D721Med (cell line): ENCODE results near the gene HEATR1.
"Not testable (repeated sequence)": the region's sequence is repeated elsewhere in the genome, so short reads cannot be mapped to it uniquely, and the experiment has no call there.

Experiments
- DNase-seq: peaks from one replicate; pipeline ENCODE4 v3.0.0; 2011; ENCODE audit warnings: low spot score; ENCODE audit not compliant: insufficient read length
- FAIRE-seq: peaks from 2 replicates; lab custom pipeline; 2011; peaks lifted over from hg19 to GRCh38; lab: Jason Lieb, UNC
- TF ChIP-seq, protein P1 (sequence below): IDR thresholded peaks from 2 replicates; pipeline ENCODE4 v1.5.1; 2012; ENCODE audit warnings: mild to moderate bottlenecking, control low read depth; ENCODE audit not compliant: insufficient read depth; ENCODE audit errors: missing control alignments

The HEATR1 gene

GRCh38 chr1:236509647-236510401, 94.5 kb downstream of the HEATR1 start:
- no peak for FAIRE-seq
- TF ChIP-seq, protein P1, sequence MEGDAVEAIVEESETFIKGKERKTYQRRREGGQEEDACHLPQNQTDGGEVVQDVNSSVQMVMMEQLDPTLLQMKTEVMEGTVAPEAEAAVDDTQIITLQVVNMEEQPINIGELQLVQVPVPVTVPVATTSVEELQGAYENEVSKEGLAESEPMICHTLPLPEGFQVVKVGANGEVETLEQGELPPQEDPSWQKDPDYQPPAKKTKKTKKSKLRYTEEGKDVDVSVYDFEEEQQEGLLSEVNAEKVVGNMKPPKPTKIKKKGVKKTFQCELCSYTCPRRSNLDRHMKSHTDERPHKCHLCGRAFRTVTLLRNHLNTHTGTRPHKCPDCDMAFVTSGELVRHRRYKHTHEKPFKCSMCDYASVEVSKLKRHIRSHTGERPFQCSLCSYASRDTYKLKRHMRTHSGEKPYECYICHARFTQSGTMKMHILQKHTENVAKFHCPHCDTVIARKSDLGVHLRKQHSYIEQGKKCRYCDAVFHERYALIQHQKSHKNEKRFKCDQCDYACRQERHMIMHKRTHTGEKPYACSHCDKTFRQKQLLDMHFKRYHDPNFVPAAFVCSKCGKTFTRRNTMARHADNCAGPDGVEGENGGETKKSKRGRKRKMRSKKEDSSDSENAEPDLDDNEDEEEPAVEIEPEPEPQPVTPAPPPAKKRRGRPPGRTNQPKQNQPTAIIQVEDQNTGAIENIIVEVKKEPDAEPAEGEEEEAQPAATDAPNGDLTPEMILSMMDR: no peak
- DNase-seq: no peak

GRCh38 chr1:236509203-236509602, 95.1 kb downstream of the HEATR1 start:
- DNase-seq (no peak), FAIRE-seq (no peak)
- TF ChIP-seq, protein P1: no peak

DNA sequence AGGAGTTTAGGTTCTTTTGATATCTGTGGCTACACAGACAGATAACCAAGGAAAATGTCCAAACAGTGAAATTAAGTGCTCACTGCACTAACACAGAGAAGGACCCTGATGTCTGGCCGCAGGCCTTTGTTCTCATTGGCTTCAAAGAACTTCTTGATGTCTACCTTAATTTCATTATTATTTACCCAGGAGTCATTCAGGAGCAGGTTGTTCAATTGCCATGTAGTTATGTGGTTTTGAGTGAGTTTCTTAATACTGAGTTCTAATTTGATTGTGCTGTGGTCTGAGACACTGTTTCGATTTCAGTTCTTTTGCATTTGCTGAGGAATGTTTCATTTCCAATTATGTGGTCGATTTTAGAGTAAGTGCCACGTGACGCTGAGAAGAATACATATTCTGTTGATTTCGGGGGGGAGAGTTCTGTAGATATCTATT, 95.7 kb downstream of the HEATR1 start:
- TF ChIP-seq, protein P1: no peak
- DNase-seq (no peak), FAIRE-seq (no peak)

- DNase-seq (no peak), FAIRE-seq (no peak)
These were observed 97.2 kb downstream of the HEATR1 start for GRCh38 chr1:236507022-236507700.

DNA sequence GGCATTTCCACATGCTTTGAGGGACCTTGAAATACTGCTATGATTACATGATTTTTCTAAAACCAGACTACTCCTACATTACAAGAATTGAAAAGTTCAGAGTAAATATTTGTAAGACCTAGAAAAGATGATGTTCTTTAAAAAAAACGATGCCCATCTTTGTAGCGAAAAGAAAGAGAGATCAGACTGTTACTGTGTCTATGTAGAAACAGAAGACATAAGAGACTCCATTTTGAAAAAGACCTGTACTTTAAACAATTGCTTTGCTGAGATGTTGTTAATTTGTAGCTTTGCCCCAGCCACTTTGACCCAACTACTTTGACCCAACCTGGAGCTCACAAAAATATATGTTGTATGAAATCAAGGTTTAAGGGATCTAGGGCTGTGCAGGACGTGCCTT, 100.0 kb downstream of the HEATR1 start:
- not testable (repeated sequence) for FAIRE-seq, DNase-seq

More at GRCh38 chr1:236507022-236507700, 97.2 kb downstream of the HEATR1 start:
- TF ChIP-seq, protein P1: no peak

DNA sequence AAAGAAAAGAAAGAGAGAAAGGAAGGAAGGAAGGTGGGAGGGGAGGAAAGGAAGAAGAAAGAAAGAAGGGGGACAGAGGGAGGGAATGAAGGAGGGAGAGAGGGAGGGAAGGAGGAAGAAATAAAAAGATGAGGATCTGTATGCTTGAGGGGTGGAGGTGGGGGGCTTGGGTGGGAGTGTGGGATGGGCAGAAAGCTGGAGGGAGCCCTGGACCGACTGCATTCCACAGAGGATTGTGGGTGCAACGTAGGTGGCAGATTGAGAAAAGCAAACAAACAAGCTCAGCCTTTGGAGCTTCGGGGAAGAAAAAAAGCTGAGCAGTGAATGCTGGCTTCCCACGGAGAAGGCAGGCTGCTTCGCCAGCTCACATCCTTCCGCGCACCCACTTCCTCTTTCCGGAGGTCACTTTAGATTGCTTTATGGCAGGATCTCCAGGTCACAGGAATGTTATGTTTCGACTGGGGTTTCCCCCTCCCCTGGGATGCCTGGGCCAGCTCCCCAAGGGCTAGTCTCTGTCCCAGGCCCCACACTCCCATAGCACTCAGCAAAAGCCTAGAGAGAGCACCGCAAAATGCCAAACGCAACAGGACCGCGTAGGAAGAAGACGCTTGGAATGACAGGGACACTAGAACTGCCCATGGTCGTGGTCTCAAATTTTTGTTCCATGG, 101.2 kb downstream of the HEATR1 start:
- DNase-seq (no peak), FAIRE-seq (no peak)
- TF ChIP-seq, protein P1: no peak

DNA sequence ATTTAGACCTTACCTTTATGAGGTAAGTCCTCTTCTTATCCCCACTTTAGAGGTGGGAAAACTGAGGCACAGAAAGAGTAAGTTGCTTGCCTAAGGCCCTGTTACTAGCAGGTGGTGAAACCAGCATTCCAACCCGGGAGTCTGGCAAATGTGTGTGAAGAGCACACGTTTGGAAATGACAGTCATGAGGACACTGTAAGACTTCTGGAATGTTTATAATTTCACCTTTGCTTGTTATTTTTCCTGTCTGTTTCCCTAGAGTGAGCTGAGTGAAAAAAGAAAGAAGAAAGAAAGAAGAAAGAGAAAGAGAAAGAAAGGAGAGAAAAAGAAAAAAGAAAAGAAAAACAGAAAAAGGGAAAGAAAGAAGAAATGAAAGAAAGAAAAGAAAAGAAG, 101.7 kb downstream of the HEATR1 start:
- TF ChIP-seq, protein P1: no peak
- DNase-seq (no peak), FAIRE-seq (no peak)
